ENCODE results near the gene PLEKHA1. TPM values are rescaled to one million over a fixed set of nuclear protein-coding genes. Genes with fewer than 3 reads are reported as not detected.

Gene PLEKHA1
- total RNA-seq (2014; rRNA removed; shearing (Covaris generic); ENCODE audit: low replicate concordance): 1.0 and 7.3 TPM in 2 replicates

DNA sequence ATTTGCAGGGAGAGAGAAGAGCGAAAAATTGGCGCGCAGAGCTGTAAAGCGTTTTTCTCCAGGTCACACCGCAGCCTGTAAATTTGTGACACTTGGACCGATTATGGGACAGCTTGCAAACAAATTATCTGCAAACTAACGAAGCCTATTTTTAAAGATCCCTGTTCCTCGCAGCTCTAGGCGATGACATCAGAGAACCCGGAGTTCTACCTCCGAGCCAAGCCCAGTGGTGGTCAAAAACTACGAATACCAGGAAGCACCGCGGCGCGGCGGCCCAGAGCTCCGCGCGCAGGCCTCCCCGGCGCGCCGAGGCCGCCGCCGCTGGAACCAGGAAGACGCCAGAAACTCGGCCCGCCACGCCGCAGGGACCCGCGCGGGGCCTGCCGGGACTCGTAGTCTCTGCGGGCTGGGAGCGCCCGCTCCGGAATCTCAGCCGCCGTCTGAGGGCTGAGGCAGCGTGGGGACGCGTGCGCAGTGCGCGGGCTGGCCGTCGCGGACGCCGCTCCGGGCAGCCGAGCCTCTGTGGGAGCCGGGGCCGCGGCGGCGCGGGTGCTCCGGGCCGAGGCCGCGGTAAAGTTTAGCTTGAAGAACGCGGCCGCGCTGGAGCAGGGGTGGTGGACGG lies at the start of gene PLEKHA1:
PLEKHA1 (plus strand) TSS at position 472 of the 622 bp plus-strand sequence. CDS start 18,493 bp downstream, outside the sequence.
- Histone ChIP-seq H4K20me1 (ENCODE audit: insufficient read depth, low read depth, low read length) (no peaks in the 10 kb centered on the region), H3K4me1 (ENCODE audit: low read length) (peaks cover 3% of the 10 kb centered on the region; the same call in 1 of the 2 replicates), H3K79me2 (ENCODE audit: low read length) (no peaks in the 10 kb centered on the region), H3K9me3 (ENCODE audit: low read length) (no peaks in the 10 kb centered on the region), H2AFZ (ENCODE audit: low read length) (no peak within 1 kb of the TSS), H3K4me2 (ENCODE audit: low read depth, low read length, poor library complexity, severe bottlenecking) (peak within 1 kb of the TSS; percentile 38), H3K4me3 (ENCODE audit: low read length) (peak within 1 kb of the TSS; percentile 54; the same call in 1 of the 2 replicates), H3K9me2 (replicated peaks; ENCODE audit: insufficient read depth, low read length) (no peaks in the 10 kb centered on the region), H3K27ac (ENCODE audit: low read length) (no peak within 1 kb of the TSS), H3K36me3 (ENCODE audit: insufficient read depth, low read length) (no peaks in the 10 kb centered on the region), H3K9ac (ENCODE audit: low read length) (no peak within 1 kb of the TSS), H3K27me3 (ENCODE audit: low read length) (no peaks in the 10 kb centered on the region)
- peak; percentile 77 for DNase-seq

DNA sequence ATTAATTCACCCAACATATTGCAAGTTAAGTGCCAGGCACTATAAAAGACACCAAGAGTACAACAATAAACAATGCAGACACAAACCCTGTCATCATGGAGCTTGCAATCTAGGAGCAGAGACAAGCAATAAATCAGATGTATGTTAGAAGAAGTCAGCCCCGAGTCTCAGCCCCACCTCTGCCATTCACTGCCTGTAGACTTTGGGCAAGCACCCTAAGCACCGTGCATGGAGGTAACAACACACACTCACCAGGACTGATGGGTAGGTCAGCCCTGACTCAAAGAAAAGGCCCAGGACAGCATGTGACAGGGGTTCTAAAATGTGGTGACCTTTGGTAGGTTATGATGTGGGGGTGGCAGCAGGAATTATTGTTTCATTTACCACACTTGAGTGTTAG lies 49.3 kb upstream of the PLEKHA1 start:
- Histone ChIP-seq H3K4me1 (ENCODE audit: low read length) (no peaks in the 10 kb centered on the region), H3K9me3 (ENCODE audit: low read length) (no peaks in the 10 kb centered on the region), H4K20me1 (ENCODE audit: insufficient read depth, low read depth, low read length) (no peaks in the 10 kb centered on the region), H3K4me3 (ENCODE audit: low read length) (no peak overlapping the region), H3K9ac (ENCODE audit: low read length) (no peak overlapping the region), H3K36me3 (ENCODE audit: insufficient read depth, low read length) (no peaks in the 10 kb centered on the region), H3K79me2 (ENCODE audit: low read length) (no peaks in the 10 kb centered on the region), H2AFZ (ENCODE audit: low read length) (no peak overlapping the region), H3K27me3 (ENCODE audit: low read length) (no peaks in the 10 kb centered on the region; the same call in 1 of the 2 replicates), H3K9me2 (replicated peaks; ENCODE audit: insufficient read depth, low read length) (no peaks in the 10 kb centered on the region), H3K4me2 (ENCODE audit: low read depth, low read length, poor library complexity, severe bottlenecking) (no peak overlapping the region), H3K27ac (ENCODE audit: low read length) (no peak overlapping the region)
- DNase-seq: no peak

DNA sequence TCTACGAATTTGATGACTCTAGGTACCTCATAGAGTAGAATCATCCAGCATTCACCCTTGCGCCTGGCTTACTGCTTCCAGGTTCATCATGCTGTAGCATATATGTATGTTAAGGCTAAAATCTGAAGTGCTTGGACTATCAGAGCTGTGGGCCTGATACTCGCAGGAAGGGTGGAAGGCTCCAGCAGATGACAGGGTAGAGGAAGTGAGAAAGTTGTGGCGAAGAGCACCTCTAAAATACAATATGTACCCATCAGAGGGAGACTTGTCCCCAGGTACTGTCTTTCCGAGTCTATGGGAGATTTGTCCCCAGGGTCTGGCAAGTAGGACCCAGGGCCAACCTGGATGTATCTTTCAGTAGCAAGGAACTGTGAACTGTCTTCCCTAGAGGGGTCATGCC lies 48.1 kb upstream of the PLEKHA1 start:
- DNase-seq: no peak

DNA sequence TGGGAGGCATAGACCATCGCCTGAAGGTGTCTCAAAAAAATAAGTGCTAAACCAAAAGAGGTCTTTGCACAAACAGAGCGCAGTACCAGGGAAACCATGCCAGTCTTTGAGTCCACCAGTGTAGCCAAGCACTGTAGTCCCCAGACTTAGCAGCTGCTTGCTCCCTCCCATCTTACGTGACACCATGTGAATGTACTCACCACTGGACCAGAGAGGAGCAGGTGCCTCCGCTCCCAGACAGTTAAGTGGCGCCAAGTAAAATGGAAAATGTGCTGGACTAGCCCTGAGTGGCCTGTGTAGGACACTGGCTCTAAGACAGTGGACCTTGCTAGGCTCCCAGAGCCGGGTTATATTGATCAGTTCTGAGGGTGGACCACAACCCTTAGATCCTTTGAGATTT lies 47.7 kb upstream of the PLEKHA1 start:
- Histone ChIP-seq H3K9ac (ENCODE audit: low read length) (no peak overlapping the region), H3K27me3 (ENCODE audit: low read length) (no peaks in the 10 kb centered on the region; the same call in 1 of the 2 replicates), H2AFZ (ENCODE audit: low read length) (no peak overlapping the region), H4K20me1 (ENCODE audit: insufficient read depth, low read depth, low read length) (no peaks in the 10 kb centered on the region), H3K4me1 (ENCODE audit: low read length) (no peaks in the 10 kb centered on the region), H3K27ac (ENCODE audit: low read length) (no peak overlapping the region), H3K4me3 (ENCODE audit: low read length) (no peak overlapping the region), H3K9me3 (ENCODE audit: low read length) (no peaks in the 10 kb centered on the region), H3K4me2 (ENCODE audit: low read depth, low read length, poor library complexity, severe bottlenecking) (no peak overlapping the region), H3K79me2 (ENCODE audit: low read length) (no peaks in the 10 kb centered on the region), H3K9me2 (replicated peaks; ENCODE audit: insufficient read depth, low read length) (no peaks in the 10 kb centered on the region), H3K36me3 (ENCODE audit: insufficient read depth, low read length) (no peaks in the 10 kb centered on the region)
- no peak for DNase-seq

More for the DNA sequence above, 48.1 kb upstream of the PLEKHA1 start:
- Histone ChIP-seq H2AFZ (ENCODE audit: low read length) (no peak overlapping the region), H3K36me3 (ENCODE audit: insufficient read depth, low read length) (no peaks in the 10 kb centered on the region), H3K27me3 (ENCODE audit: low read length) (no peaks in the 10 kb centered on the region; the same call in 1 of the 2 replicates), H3K4me3 (ENCODE audit: low read length) (no peak overlapping the region), H3K27ac (ENCODE audit: low read length) (no peak overlapping the region), H3K79me2 (ENCODE audit: low read length) (no peaks in the 10 kb centered on the region), H3K9me2 (replicated peaks; ENCODE audit: insufficient read depth, low read length) (no peaks in the 10 kb centered on the region), H4K20me1 (ENCODE audit: insufficient read depth, low read depth, low read length) (no peaks in the 10 kb centered on the region), H3K4me2 (ENCODE audit: low read depth, low read length, poor library complexity, severe bottlenecking) (no peak overlapping the region), H3K9ac (ENCODE audit: low read length) (no peak overlapping the region), H3K4me1 (ENCODE audit: low read length) (no peaks in the 10 kb centered on the region), H3K9me3 (ENCODE audit: low read length) (no peaks in the 10 kb centered on the region)

DNA sequence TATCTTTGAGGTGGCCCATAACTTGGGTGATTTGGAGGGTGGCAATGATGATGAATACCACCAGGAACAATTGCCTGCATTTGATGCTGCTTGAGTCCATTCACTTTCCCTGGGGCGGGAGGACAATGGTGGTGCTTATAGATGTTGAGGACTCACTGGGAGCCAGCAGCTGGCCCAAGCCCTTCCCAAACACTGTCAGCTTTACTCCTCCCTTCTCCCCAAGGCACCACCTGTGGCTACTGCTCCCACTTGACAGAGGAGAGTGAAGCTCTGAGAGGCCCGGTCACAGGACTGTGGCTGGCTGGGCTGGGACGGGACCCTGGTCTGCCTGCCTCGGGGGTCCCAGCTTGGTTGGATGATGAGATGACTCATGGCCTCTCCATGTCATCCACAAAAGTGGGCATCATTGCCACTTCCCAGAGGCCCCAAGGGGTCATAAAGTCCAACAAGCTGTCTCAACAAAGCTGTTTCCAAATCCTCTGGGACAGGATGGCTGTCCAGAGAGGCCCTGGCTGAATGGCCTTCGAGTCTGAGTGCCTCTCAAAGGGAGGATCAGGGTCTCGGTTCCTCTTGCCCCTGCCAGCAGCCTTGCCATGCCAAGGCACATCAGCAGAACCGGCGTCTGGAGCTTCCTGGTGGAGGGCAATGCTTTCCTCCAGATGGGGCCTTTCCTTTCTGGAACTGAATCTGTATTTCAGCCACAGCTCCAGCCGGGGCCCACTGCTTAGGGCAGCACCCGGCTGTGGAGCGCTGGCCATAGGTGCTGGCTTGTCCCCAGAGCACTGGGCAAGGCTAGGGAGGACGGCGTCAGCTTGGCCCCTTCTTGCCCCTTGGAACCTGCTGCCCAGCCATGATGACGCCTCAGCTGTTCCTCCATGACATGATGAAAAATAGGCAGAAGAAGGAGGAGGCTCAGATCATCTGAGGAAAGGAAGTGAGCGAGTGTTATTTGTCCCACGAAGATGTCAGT lies 47.0 kb upstream of the PLEKHA1 start:
- H3K9me3 ChIP-seq (ENCODE audit: low read length): no peaks in the 10 kb centered on the region
- H3K27ac ChIP-seq (ENCODE audit: low read length): no peak overlapping the region
- no peaks in the 10 kb centered on the region for H3K79me2 ChIP-seq (ENCODE audit: low read length)
- no peaks in the 10 kb centered on the region for H3K36me3 ChIP-seq (ENCODE audit: insufficient read depth, low read length)
- no peak for DNase-seq
- no peak overlapping the region for H3K9ac ChIP-seq (ENCODE audit: low read length)
- no peaks in the 10 kb centered on the region; the same call in 1 of the 2 replicates for H3K27me3 ChIP-seq (ENCODE audit: low read length)
- no peaks in the 10 kb centered on the region for H3K9me2 ChIP-seq (replicated peaks; ENCODE audit: insufficient read depth, low read length)
- no peaks in the 10 kb centered on the region for H3K4me1 ChIP-seq (ENCODE audit: low read length)
- H2AFZ ChIP-seq (ENCODE audit: low read length): no peak overlapping the region
- no peak overlapping the region for H3K4me2 ChIP-seq (ENCODE audit: low read depth, low read length, poor library complexity, severe bottlenecking)
- H4K20me1 ChIP-seq (ENCODE audit: insufficient read depth, low read depth, low read length): no peaks in the 10 kb centered on the region
- no peak overlapping the region for H3K4me3 ChIP-seq (ENCODE audit: low read length)

DNA sequence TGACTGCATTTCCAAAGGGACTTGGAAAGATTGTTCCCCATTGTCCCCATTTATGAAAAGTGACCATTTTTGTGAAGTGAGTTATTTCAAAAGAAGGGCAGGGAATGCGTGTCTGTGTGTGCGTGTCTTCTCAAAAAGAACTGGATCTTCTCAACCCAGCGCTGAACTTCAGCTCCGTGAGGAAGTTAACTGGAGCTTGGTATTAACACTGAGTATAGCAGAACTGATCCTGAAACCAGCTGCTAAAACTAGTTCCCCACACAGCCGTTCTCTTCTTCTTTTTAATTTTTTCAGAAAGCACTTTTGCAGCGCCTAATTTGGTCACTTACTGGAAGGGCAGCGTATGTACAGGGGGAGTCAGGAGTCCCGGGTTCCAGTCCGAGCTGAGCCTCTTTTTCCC lies 45.8 kb upstream of the PLEKHA1 start:
- Histone ChIP-seq H3K4me2 (ENCODE audit: low read depth, low read length, poor library complexity, severe bottlenecking) (no peak overlapping the region), H3K9me3 (ENCODE audit: low read length) (no peaks in the 10 kb centered on the region), H3K9ac (ENCODE audit: low read length) (no peak overlapping the region), H3K27ac (ENCODE audit: low read length) (no peak overlapping the region), H3K27me3 (ENCODE audit: low read length) (peaks cover 3% of the 10 kb centered on the region; the same call in 1 of the 2 replicates), H3K79me2 (ENCODE audit: low read length) (no peaks in the 10 kb centered on the region), H3K4me1 (ENCODE audit: low read length) (no peaks in the 10 kb centered on the region), H2AFZ (ENCODE audit: low read length) (no peak overlapping the region), H3K36me3 (ENCODE audit: insufficient read depth, low read length) (no peaks in the 10 kb centered on the region), H3K4me3 (ENCODE audit: low read length) (no peak overlapping the region), H4K20me1 (ENCODE audit: insufficient read depth, low read depth, low read length) (no peaks in the 10 kb centered on the region), H3K9me2 (replicated peaks; ENCODE audit: insufficient read depth, low read length) (no peaks in the 10 kb centered on the region)
- no peak for DNase-seq

DNA sequence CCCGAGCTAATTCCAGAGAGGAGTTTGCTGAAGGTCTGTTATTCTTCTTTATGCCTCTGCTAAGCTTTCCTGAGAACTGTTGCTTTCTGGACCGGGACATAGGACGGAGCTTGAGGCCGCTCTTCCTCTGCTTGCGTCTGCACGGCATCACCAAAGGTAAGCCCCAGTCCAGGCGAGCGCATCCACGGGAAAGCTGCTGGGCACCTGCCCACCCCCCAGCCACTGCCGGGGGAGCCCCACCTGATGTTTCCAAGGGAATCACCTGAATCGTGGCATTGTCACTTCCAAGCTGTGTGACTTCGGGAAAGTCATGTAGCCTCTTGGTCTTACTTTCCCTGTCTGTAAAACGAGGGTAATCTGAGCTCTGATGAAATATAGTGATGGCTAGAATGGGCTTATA lies 45.1 kb upstream of the PLEKHA1 start:
- H3K9me2 ChIP-seq (replicated peaks; ENCODE audit: insufficient read depth, low read length): no peaks in the 10 kb centered on the region
- no peak overlapping the region for H3K4me3 ChIP-seq (ENCODE audit: low read length)
- H3K9me3 ChIP-seq (ENCODE audit: low read length): no peaks in the 10 kb centered on the region
- no peak overlapping the region for H3K9ac ChIP-seq (ENCODE audit: low read length)
- no peak overlapping the region for H2AFZ ChIP-seq (ENCODE audit: low read length)
- no peaks in the 10 kb centered on the region for H3K36me3 ChIP-seq (ENCODE audit: insufficient read depth, low read length)
- H4K20me1 ChIP-seq (ENCODE audit: insufficient read depth, low read depth, low read length): no peaks in the 10 kb centered on the region
- no peak overlapping the region for H3K27ac ChIP-seq (ENCODE audit: low read length)
- no peaks in the 10 kb centered on the region for H3K79me2 ChIP-seq (ENCODE audit: low read length)
- H3K4me1 ChIP-seq (ENCODE audit: low read length): no peaks in the 10 kb centered on the region
- no peak for DNase-seq
- peaks cover 3% of the 10 kb centered on the region; the same call in 1 of the 2 replicates for H3K27me3 ChIP-seq (ENCODE audit: low read length)
- H3K4me2 ChIP-seq (ENCODE audit: low read depth, low read length, poor library complexity, severe bottlenecking): no peak overlapping the region

DNA sequence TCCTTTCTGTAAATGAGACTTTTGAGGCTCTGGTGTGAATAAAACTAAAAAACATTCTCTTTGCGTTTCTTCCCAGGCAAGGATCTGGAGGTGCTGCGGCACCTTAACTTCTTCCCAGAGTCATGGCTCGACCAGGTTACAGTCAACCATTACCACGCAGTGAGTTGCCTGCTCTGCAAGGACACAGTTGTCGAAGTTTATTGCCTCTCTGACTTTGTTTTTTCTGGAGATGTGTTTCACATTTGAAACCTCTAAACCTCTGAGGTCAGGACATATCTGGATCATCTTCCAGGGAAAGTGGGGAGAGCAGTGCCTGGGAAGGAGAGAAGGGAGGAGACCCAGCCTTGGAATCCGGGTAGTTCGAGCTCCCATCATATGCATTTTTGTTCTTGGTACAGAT lies 43.4 kb upstream of the PLEKHA1 start:
- no peak for DNase-seq
- Histone ChIP-seq H3K36me3 (ENCODE audit: insufficient read depth, low read length) (no peaks in the 10 kb centered on the region), H3K4me3 (ENCODE audit: low read length) (no peak overlapping the region), H3K4me2 (ENCODE audit: low read depth, low read length, poor library complexity, severe bottlenecking) (no peak overlapping the region), H3K27me3 (ENCODE audit: low read length) (0 out of 2 replicates have a peak, but pooled peaks cover 5% of the 10 kb centered on the region), H3K9ac (ENCODE audit: low read length) (no peak overlapping the region), H3K79me2 (ENCODE audit: low read length) (no peaks in the 10 kb centered on the region), H3K27ac (ENCODE audit: low read length) (no peak overlapping the region), H3K9me2 (replicated peaks; ENCODE audit: insufficient read depth, low read length) (no peaks in the 10 kb centered on the region), H2AFZ (ENCODE audit: low read length) (no peak overlapping the region), H4K20me1 (ENCODE audit: insufficient read depth, low read depth, low read length) (no peaks in the 10 kb centered on the region), H3K4me1 (ENCODE audit: low read length) (no peaks in the 10 kb centered on the region), H3K9me3 (ENCODE audit: low read length) (no peaks in the 10 kb centered on the region)

Data from Karpas-422 (cell line).